ENCODE data around the gene KIF3B.
"Not testable (repeated sequence)": the region's sequence is repeated elsewhere in the genome, so short reads cannot be mapped to it uniquely, and the experiment has no call there.

Gene KIF3B

GRCh38 chr20:32249030-32249738 is 28.3 kb upstream of the KIF3B start:
- peak in 4 of 5 donors; percentile 17 to 80 (median 19) for DNase-seq

GRCh38 chr20:32251470-32251869 is 26.0 kb upstream of the KIF3B start:
- DNase-seq, result no peak

GRCh38 chr20:32252189-32252588 is 25.3 kb upstream of the KIF3B start:
- DNase-seq, result peak in 1 of 5 donors; percentile 43

GRCh38 chr20:32260973-32261372 is 16.5 kb upstream of the KIF3B start:
- DNase-seq, result not testable (repeated sequence)

- DNase-seq, result no peak
Observed at GRCh38 chr20:32261644-32262043, 15.8 kb upstream of the KIF3B start.

- DNase-seq, result no peak
Observed at GRCh38 chr20:32263398-32263954, 14.0 kb upstream of the KIF3B start.

GRCh38 chr20:32271620-32272019 is 5.8 kb upstream of the KIF3B start:
- no peak for DNase-seq

GRCh38 chr20:32274359-32274758 is 3.1 kb upstream of the KIF3B start:
- no peak for DNase-seq

GRCh38 chr20:32275163-32275562 is 2.3 kb upstream of the KIF3B start:
- not testable (repeated sequence) for DNase-seq

- no peak for DNase-seq
Observed at GRCh38 chr20:32278199-32278643, 770 bp downstream of the KIF3B start.

- DNase-seq, result no peak
Observed at GRCh38 chr20:32281711-32282110, 4.3 kb downstream of the KIF3B start.

- DNase-seq, result no peak
Observed at GRCh38 chr20:32282461-32282860, 5.0 kb downstream of the KIF3B start.

- DNase-seq, result peak in 1 of 5 donors; percentile 28
Observed at GRCh38 chr20:32285082-32285620, 7.7 kb downstream of the KIF3B start.

GRCh38 chr20:32285621-32286371 is 8.3 kb downstream of the KIF3B start:
- peak in 1 of 5 donors; percentile 87 for DNase-seq

- DNase-seq, result no peak
Observed at GRCh38 chr20:32287231-32287638, 9.8 kb downstream of the KIF3B start.

- no peak for DNase-seq
Observed at GRCh38 chr20:32288225-32288849, 10.9 kb downstream of the KIF3B start.

GRCh38 chr20:32289299-32289660 is 11.8 kb downstream of the KIF3B start:
- DNase-seq, result not testable (repeated sequence)

GRCh38 chr20:32289661-32290431 is 12.4 kb downstream of the KIF3B start:
- DNase-seq, result no peak

- no peak for DNase-seq
Observed at GRCh38 chr20:32291166-32291565, 13.7 kb downstream of the KIF3B start.

- no peak for DNase-seq
Observed at GRCh38 chr20:32292548-32292947, 15.1 kb downstream of the KIF3B start.

- no peak for DNase-seq
Observed at GRCh38 chr20:32294071-32294470, 16.6 kb downstream of the KIF3B start.

- DNase-seq, result no peak
Observed at GRCh38 chr20:32296412-32296811, 19.0 kb downstream of the KIF3B start.

Data from T-helper 1 cell (primary cell).